Thyroid gland (tissue), 4 donors: Measurements from ENCODE around the gene DNAJC30.

Experiments
- CTCF ChIP-seq, 6 experiments: fragments of 200-600 bp in 3 of 6; fragments of 450-650 bp in 3 of 6; sonication (generic) in 3 of 6; IDR thresholded peaks; one replicate each; pipeline ENCODE4 v1.5.1; 2016 to 2019; ENCODE audit warnings: antibody characterized with exemption in 6 of 6, mild to moderate bottlenecking in 2 of 6, inconsistent platforms in 1 of 6, moderate library complexity in 1 of 6
- POLR2A ChIP-seq, 2 donors: fragments of 450-650 bp; IDR thresholded peaks; one replicate each; pipeline ENCODE4 v1.6.1; 2017; ENCODE audit warnings: antibody characterized with exemption in 2 of 2, mild to moderate bottlenecking in 2 of 2, moderate library complexity in 1 of 2

- TF ChIP-seq CTCF (IDR thresholded peaks at IDR 0.05) (no peak), POLR2A (IDR thresholded peaks at IDR 0.05) (no peak)
These were observed 35.2 kb upstream of the DNAJC30 start for GRCh38 chr7:73718438-73718881.
